ENCODE data around the gene MACROD2. TPM values are rescaled to one million over a fixed set of nuclear protein-coding genes. Genes with fewer than 3 reads are reported as not detected.

The MACROD2 gene
- total and polyA plus RNA-seq, 2 of the 4 experiments (the other 2 are of a cell fraction), result not detected

DNA sequence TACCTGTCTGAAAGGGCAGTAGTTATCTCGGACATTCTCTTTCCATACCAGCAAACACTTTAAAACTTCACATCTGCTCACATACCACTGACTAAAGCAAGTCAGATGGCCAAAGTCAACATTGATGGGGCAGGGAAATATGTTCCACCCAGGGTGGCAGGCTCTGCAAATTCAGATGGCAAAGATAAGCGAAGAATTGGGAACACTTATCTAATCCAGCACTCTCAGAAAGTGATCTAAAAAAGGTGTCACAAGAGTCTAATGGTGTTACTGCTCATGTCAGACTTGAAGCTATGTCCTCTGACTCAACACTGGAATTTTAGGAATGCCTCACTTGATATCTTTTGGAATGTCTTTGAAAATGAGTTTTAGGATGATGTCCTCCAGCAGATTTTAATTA is 1491.7 kb downstream of the MACROD2 start:
- DNase-seq (no peak), ATAC-seq (ENCODE audit: low read depth) (no peak)
- WGBS, 2 experiments (ENCODE audit: extremely low coverage in 2 of 2, insufficient read length in 1 of 2), result no CpG with 5 or more reads among the region's 2 CpGs
- Histone ChIP-seq H4K20me1 (ENCODE audit: insufficient read depth, low read length) (no peaks in the 10 kb centered on the region), H3K56ac (ENCODE audit: extremely low read depth, insufficient read depth, low read length) (no peak overlapping the region), H3K4me3 (ENCODE audit: insufficient read depth, low read depth, low read length) (no peak overlapping the region), H2AK9ac (replicated peaks; ENCODE audit: low read depth, low read length, poor library complexity) (no peak overlapping the region), H4K91ac (ENCODE audit: insufficient read depth, low read depth, low read length) (no peak overlapping the region), H2BK5ac (ENCODE audit: low read depth, low read length, poor library complexity, severe bottlenecking) (no peak overlapping the region), H4K5ac (ENCODE audit: low read depth, low read length) (no peak overlapping the region), H3K18ac (ENCODE audit: low read depth, low read length) (no peak overlapping the region), H2AK5ac (ENCODE audit: low read depth, low read length) (no peak overlapping the region), H3K36me3 (ENCODE audit: control insufficient read depth, insufficient read depth, low read length) (no peaks in the 10 kb centered on the region), H2AFZ (replicated peaks; ENCODE audit: low read length, poor library complexity) (no peak overlapping the region), H3K9me3 (ENCODE audit: control insufficient read depth, insufficient read depth, low read length) (peaks cover 8% of the 10 kb centered on the region), H2BK20ac (ENCODE audit: low read depth, low read length) (no peak overlapping the region), H3K9me1 (ENCODE audit: insufficient read depth, low read length) (no peaks in the 10 kb centered on the region), H3K27ac (ENCODE audit: insufficient read depth, low read length) (no peak overlapping the region), H3K9ac (ENCODE audit: low read depth, low read length) (no peak overlapping the region), H3K27me3 (ENCODE audit: control insufficient read depth, insufficient read depth, low read length) (no peaks in the 10 kb centered on the region), H3K79me1 (ENCODE audit: low read depth in 1 of 2, low read length in 2 of 2) (no peaks in the 10 kb centered on the region), H2BK120ac (ENCODE audit: low read depth, low read length) (no peak overlapping the region), H3K14ac (replicated peaks; ENCODE audit: low read depth, low read length) (no peak overlapping the region), H3K4me2 (ENCODE audit: low read depth, low read length) (no peak overlapping the region), H4K8ac (ENCODE audit: low read depth in 2 of 2, low read length in 2 of 2) (no peak overlapping the region), H3K23ac (ENCODE audit: low read depth, low read length) (no peak overlapping the region), H3K4me1 (ENCODE audit: control insufficient read depth, insufficient read depth, low read length) (no peaks in the 10 kb centered on the region), H2BK15ac (ENCODE audit: low read depth, low read length) (no peak overlapping the region), H3K4ac (ENCODE audit: low read depth, low read length) (no peak overlapping the region)
- ChIA-PET CTCF (no interaction called here), POLR2A (ENCODE audit: unreplicated experiment) (no interaction called here)
- BruUV-seq (replicated peaks), result no TSS peak
- dilution Hi-C loops (cut with HindIII; ENCODE audit: low sequenced_read_pairs, unreplicated experiment) (no loop called here), in situ Hi-C loops (cut with MboI; ENCODE audit: low sequenced_read_pairs) (no loop called here), intact Hi-C loops (cut with micrococcal nuclease) (no loop called here)
- TF ChIP-seq BHLHE40 (IDR thresholded peaks at IDR 0.05; ENCODE audit: low read depth, low read length), result no peak
- TF ChIP-seq, protein P1, sequence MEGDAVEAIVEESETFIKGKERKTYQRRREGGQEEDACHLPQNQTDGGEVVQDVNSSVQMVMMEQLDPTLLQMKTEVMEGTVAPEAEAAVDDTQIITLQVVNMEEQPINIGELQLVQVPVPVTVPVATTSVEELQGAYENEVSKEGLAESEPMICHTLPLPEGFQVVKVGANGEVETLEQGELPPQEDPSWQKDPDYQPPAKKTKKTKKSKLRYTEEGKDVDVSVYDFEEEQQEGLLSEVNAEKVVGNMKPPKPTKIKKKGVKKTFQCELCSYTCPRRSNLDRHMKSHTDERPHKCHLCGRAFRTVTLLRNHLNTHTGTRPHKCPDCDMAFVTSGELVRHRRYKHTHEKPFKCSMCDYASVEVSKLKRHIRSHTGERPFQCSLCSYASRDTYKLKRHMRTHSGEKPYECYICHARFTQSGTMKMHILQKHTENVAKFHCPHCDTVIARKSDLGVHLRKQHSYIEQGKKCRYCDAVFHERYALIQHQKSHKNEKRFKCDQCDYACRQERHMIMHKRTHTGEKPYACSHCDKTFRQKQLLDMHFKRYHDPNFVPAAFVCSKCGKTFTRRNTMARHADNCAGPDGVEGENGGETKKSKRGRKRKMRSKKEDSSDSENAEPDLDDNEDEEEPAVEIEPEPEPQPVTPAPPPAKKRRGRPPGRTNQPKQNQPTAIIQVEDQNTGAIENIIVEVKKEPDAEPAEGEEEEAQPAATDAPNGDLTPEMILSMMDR (conservative IDR thresholded peaks at IDR 0.05; ENCODE audit: low read depth, low read length), result no peak
- TF ChIP-seq, protein P2, sequence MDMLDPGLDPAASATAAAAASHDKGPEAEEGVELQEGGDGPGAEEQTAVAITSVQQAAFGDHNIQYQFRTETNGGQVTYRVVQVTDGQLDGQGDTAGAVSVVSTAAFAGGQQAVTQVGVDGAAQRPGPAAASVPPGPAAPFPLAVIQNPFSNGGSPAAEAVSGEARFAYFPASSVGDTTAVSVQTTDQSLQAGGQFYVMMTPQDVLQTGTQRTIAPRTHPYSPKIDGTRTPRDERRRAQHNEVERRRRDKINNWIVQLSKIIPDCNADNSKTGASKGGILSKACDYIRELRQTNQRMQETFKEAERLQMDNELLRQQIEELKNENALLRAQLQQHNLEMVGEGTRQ (IDR thresholded peaks at IDR 0.05; ENCODE audit: low read depth, low read length), result no peak

Data from IMR-90 (cell line).